RWPE2 (cell line): ENCODE measurements around the gene FMN1.
A peak's percentile ranks its signal among the peaks of the same experiment; 100 is the strongest.

Source experiments
- ATAC-seq: fragments of 200-7000 bp; cut with Tn5 transposase; 3 replicates; pipeline ENCODE4 v1.9.1; 2021; ENCODE audit warnings: low read depth
- DNase-seq: peaks from one replicate; pipeline ENCODE4 v3.0.0-alpha.2; 2020; ENCODE audit warnings: low spot score
- H3K27ac ChIP-seq: fragments of 450-650 bp; 2 replicates; pipeline ENCODE4 v1.5.1; 2017; ENCODE audit warnings: mild to moderate bottlenecking; ENCODE audit not compliant: poor library complexity, severe bottlenecking
- H3K27me3 ChIP-seq: fragments of 250-450 bp; sonication (Bioruptor Pico); 2 replicates; pipeline ENCODE4 v1.5.1; 2021; ENCODE audit warnings: mild to moderate bottlenecking, moderate library complexity; ENCODE audit not compliant: insufficient read depth, poor library complexity, severe bottlenecking
- H3K36me3 ChIP-seq: fragments of 250-450 bp; sonication (Bioruptor Pico); 2 replicates; pipeline ENCODE4 v1.5.1; 2020; ENCODE audit warnings: low read depth, mild to moderate bottlenecking, moderate library complexity
- H3K4me1 ChIP-seq: fragments of 250-450 bp; sonication (Bioruptor Pico); 2 replicates; pipeline ENCODE4 v1.5.1; 2021; ENCODE audit warnings: mild to moderate bottlenecking, moderate library complexity; ENCODE audit not compliant: insufficient read depth, poor library complexity, severe bottlenecking
- H3K4me3 ChIP-seq: fragments of 250-450 bp; sonication (Bioruptor Pico); 2 replicates; pipeline ENCODE4 v1.5.1; 2021; ENCODE audit warnings: mild to moderate bottlenecking, moderate library complexity; ENCODE audit not compliant: severe bottlenecking
- H3K9me3 ChIP-seq: fragments of 250-450 bp; sonication (Bioruptor Pico); 2 replicates; pipeline ENCODE4 v1.5.1; 2021; ENCODE audit warnings: mild to moderate bottlenecking, moderate library complexity; ENCODE audit not compliant: severe bottlenecking
- TF ChIP-seq, protein P1 (sequence below): fragments of 450-650 bp; IDR thresholded peaks from one replicate; pipeline ENCODE4 v1.5.1; 2017; ENCODE audit warnings: mild to moderate bottlenecking, moderate library complexity; ENCODE audit not compliant: poor library complexity, severe bottlenecking

The FMN1 gene

DNA sequence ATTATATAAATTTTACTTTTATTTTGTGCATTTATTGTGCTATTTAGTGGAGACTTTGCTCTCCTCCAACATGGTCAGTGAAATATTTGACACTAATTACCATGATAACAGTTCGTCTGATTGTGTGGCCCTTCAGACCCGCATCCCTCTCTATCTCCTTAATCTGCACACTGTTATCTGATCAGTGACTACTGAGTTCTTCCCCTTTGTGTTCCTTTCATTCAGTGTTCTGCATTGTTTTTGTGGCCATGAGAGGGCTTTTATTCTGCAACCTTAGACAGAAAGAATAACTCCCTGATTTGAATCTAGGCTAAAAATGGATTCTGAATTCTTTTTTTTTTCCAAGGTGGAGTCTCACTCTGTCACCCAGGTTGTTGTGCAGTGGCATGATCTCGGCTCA lies 11.9 kb upstream of the FMN1 start:
- TF ChIP-seq, protein P1, sequence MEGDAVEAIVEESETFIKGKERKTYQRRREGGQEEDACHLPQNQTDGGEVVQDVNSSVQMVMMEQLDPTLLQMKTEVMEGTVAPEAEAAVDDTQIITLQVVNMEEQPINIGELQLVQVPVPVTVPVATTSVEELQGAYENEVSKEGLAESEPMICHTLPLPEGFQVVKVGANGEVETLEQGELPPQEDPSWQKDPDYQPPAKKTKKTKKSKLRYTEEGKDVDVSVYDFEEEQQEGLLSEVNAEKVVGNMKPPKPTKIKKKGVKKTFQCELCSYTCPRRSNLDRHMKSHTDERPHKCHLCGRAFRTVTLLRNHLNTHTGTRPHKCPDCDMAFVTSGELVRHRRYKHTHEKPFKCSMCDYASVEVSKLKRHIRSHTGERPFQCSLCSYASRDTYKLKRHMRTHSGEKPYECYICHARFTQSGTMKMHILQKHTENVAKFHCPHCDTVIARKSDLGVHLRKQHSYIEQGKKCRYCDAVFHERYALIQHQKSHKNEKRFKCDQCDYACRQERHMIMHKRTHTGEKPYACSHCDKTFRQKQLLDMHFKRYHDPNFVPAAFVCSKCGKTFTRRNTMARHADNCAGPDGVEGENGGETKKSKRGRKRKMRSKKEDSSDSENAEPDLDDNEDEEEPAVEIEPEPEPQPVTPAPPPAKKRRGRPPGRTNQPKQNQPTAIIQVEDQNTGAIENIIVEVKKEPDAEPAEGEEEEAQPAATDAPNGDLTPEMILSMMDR = no peak
- ATAC-seq = no peak

DNA sequence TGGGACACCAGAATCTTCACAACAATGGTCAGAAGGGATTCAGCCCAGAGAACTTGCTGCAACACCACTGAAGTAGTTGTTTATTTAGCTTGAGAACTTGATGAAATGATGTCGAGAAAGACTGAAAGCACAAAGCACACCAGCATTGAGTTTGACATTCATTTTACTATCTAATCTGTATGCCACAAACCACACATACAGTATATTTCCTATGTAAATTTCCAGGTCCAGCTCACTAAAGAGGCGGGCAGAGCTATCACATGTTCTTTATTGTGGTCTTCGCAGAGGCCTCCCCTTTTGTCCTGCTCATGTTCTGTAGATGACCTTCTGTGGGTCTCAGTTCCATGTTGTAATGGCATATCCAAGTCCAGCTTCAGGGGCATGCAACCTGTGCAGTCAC lies 10.4 kb upstream of the FMN1 start:
- TF ChIP-seq, protein P1 = no peak
- no peaks in the 10 kb centered on the region for H3K36me3 ChIP-seq
- DNase-seq (no peak), ATAC-seq (no peak)
- no peak overlapping the region for H3K4me3 ChIP-seq
- H3K4me1 ChIP-seq = peaks cover 15% of the 10 kb centered on the region
- H3K9me3 ChIP-seq = no peaks in the 10 kb centered on the region
- H3K27ac ChIP-seq = no peak overlapping the region
- no peaks in the 10 kb centered on the region for H3K27me3 ChIP-seq

More for the DNA sequence above, 11.9 kb upstream of the FMN1 start:
- no peak for DNase-seq
- H3K36me3 ChIP-seq = no peaks in the 10 kb centered on the region
- H3K4me3 ChIP-seq = no peak overlapping the region
- no peaks in the 10 kb centered on the region for H3K27me3 ChIP-seq
- H3K4me1 ChIP-seq = peaks cover 12% of the 10 kb centered on the region
- H3K9me3 ChIP-seq = no peaks in the 10 kb centered on the region
- no peak overlapping the region for H3K27ac ChIP-seq

DNA sequence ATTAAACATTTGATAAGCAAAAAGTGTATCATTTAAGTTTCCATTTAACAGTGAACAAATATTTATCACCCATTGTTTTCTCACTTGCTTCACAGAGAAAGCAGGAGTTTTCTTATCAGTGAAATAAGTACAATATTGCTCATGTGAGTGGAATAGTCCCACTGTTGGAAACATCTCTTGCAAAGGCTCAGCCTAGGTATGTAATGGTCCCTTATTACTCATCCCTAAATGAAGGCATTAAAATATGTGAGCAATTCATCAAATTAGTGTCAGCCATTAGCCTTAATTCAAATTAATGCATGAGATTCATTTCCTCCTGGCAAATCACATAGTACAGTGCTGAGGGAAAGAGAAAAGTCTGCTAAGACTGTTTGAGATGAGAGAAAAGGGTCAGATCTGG lies 9.6 kb upstream of the FMN1 start:
- no peaks in the 10 kb centered on the region for H3K27me3 ChIP-seq
- ATAC-seq = no peak
- TF ChIP-seq, protein P1 = no peak

DNA sequence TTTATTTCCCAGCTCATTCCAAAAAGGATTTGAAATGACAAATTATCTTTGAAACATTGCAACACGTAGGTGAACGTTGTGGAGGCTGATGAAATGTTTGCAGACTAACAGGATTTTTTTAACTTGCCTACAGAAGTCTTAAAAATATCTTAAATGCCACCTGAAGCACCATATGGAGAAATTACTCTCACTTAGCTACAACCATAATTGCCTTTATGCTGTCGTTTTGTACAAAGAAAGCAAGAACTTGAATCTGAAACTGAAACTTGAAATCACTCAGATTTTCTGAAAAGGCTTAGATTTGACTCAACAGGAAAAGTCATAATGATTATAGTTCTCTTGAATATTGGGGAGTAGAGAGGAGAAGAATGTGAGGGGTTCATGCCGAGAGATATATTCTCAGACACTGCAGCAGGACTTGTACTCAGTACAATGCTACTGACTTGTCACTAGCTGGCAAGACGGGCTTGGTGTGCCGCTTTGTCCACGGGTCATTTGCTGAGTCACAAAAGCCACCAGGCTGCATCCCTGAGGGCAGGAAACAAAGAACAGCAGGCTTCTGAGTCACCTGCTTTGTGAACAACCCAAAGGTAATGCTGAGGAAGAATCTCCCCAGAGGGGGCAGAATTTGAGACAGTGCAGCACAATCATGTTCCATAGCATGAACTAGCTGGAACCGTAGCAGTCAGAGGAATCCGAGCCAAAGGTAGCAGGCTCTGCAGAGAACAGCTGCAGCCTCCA lies 7.1 kb upstream of the FMN1 start:
- DNase-seq = peak; percentile 81
- H3K36me3 ChIP-seq = no peaks in the 10 kb centered on the region
- ATAC-seq = peak; percentile 97
- H3K4me1 ChIP-seq = peaks cover 15% of the 10 kb centered on the region
- no peak overlapping the region for H3K27ac ChIP-seq
- H3K4me3 ChIP-seq = peak overlapping the region; percentile 5
- no peaks in the 10 kb centered on the region for H3K27me3 ChIP-seq
- no peaks in the 10 kb centered on the region for H3K9me3 ChIP-seq
- TF ChIP-seq, protein P1 = peak; percentile 70

More for the DNA sequence above, 9.6 kb upstream of the FMN1 start:
- H3K4me3 ChIP-seq = no peak overlapping the region
- H3K4me1 ChIP-seq = peaks cover 15% of the 10 kb centered on the region
- no peak overlapping the region for H3K27ac ChIP-seq
- no peaks in the 10 kb centered on the region for H3K36me3 ChIP-seq
- no peak for DNase-seq
- H3K9me3 ChIP-seq = no peaks in the 10 kb centered on the region

DNA sequence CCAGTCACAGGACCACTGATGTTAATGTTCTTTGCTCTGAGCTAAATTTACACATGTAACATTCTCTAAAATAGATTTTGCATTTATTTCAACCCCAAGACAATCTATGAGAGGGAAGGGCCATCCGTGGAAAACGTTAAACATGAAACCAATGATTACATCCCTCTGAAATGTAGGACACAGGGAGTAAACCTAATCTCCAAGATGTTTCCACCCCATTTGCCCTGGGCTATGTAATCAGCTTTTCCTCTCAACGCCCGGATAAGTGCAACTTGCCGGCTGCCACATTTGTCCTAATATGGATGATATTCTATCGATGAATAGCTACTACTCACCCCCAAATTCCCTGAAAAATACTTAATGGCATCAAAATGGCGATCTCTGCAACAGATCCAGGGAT lies 6.4 kb upstream of the FMN1 start:
- TF ChIP-seq, protein P1 = no peak
- Histone ChIP-seq H3K4me1 (peaks cover 15% of the 10 kb centered on the region), H3K27me3 (no peaks in the 10 kb centered on the region), H3K9me3 (no peaks in the 10 kb centered on the region), H3K4me3 (no peak overlapping the region), H3K27ac (no peak overlapping the region), H3K36me3 (no peaks in the 10 kb centered on the region)
- no peak for DNase-seq
- no peak for ATAC-seq
